WTC11 (cell line): ENCODE measurements around the gene DOP1A. TPM values are rescaled to one million over a fixed set of nuclear protein-coding genes. Genes with fewer than 3 reads are reported as not detected.

Experiments used
- ATAC-seq: fragments of 200-7000 bp; cut with Tn5 transposase; 2 replicates; pipeline ENCODE4 v1.10.0; 2021; ENCODE audit warnings: mild to moderate bottlenecking, moderate library complexity
- CTCF ChIA-PET: fragments of 300-600 bp; sonication (Branson Sonifier 250); formaldehyde crosslinking; loops from one replicate; lab custom pipeline; 2021; ENCODE audit warnings: antibody characterized with exemption; lab: Charles Lee
- POLR2A ChIA-PET: fragments of 350-600 bp; sonication (Branson Sonifier 250); formaldehyde crosslinking; loops from one replicate; lab custom pipeline; 2021; ENCODE audit warnings: antibody characterized with exemption; lab: Charles Lee
- DNase-seq: peaks from one replicate; pipeline ENCODE4 v3.0.0; 2021; ENCODE audit warnings: low spot score
- H3K27ac Mint-ChIP-seq: 2 replicates; pipeline ENCODE4 v1.8.0; 2021; ENCODE audit warnings: mixed read lengths
- H3K27me3 Mint-ChIP-seq: 2 replicates; pipeline ENCODE4 v1.8.0; 2021; ENCODE audit warnings: low read depth, mild to moderate bottlenecking, moderate library complexity, mixed read lengths
- H3K36me3 Mint-ChIP-seq: 2 replicates; pipeline ENCODE4 v1.8.0; 2021; ENCODE audit warnings: mixed read lengths
- H3K4me1 Mint-ChIP-seq: 2 replicates; pipeline ENCODE4 v1.8.0; 2022; ENCODE audit warnings: mixed read lengths
- H3K4me3 Mint-ChIP-seq: 2 replicates; pipeline ENCODE4 v1.8.0; 2021; ENCODE audit warnings: mild to moderate bottlenecking, moderate library complexity, mixed read lengths
- H3K9me3 Mint-ChIP-seq: 2 replicates; pipeline ENCODE4 v1.8.0; 2021; ENCODE audit warnings: mixed read lengths
- CBFB ChIP-seq: sonication (generic); formaldehyde crosslinking; IDR thresholded peaks from 2 replicates; pipeline ENCODE4 v1.8.1; 2022; ENCODE audit warnings: mild to moderate bottlenecking, low read depth, missing genetic modification reagents
- FOXJ3 ChIP-seq: sonication (generic); formaldehyde crosslinking; IDR thresholded peaks from 2 replicates; pipeline ENCODE4 v1.9.0; 2021; ENCODE audit warnings: missing genetic modification reagents, mild to moderate bottlenecking, borderline replicate concordance
- JUN ChIP-seq: sonication (generic); formaldehyde crosslinking; IDR thresholded peaks from 2 replicates; pipeline ENCODE4 v1.8.0; 2023; ENCODE audit warnings: mild to moderate bottlenecking, missing genetic modification reagents
- NFATC4 ChIP-seq: fragments of 250-450 bp; sonication (Bioruptor Pico); IDR thresholded peaks from 2 replicates; pipeline ENCODE4 v1.9.0; 2021; ENCODE audit warnings: mild to moderate bottlenecking
- NR2C2 ChIP-seq: sonication (generic); formaldehyde crosslinking; IDR thresholded peaks from 2 replicates; pipeline ENCODE4 v1.8.0; 2022; ENCODE audit warnings: mild to moderate bottlenecking, missing genetic modification reagents
- TP53 ChIP-seq: sonication (generic); formaldehyde crosslinking; IDR thresholded peaks from 2 replicates; pipeline ENCODE4 v1.8.1; 2023; ENCODE audit warnings: mild to moderate bottlenecking, missing genetic modification reagents
- ZNF121 ChIP-seq: sonication (generic); formaldehyde crosslinking; IDR thresholded peaks from 2 replicates; pipeline ENCODE4 v1.8.0; 2023; ENCODE audit warnings: missing genetic modification reagents
- ZNF396 ChIP-seq: fragments of 250-450 bp; sonication (Bioruptor Pico); IDR thresholded peaks from 2 replicates; pipeline ENCODE4 v1.8.0; 2021; ENCODE audit warnings: mild to moderate bottlenecking, moderate library complexity, borderline replicate concordance
- total RNA-seq: library from RNA; stranded (reverse); gene quantifications from 3 replicates; pipeline ENCODE4 v1.2.3, GENCODE V29; 2021
- TF ChIP-seq, protein P1 (sequence below): fragments of 250-450 bp; sonication (Bioruptor Pico); IDR thresholded peaks from 2 replicates; pipeline ENCODE4 v1.9.0; 2021; ENCODE audit warnings: mild to moderate bottlenecking, borderline replicate concordance
- TF ChIP-seq, protein P2 (sequence below): sonication (generic); formaldehyde crosslinking; conservative IDR thresholded peaks from 2 replicates; pipeline ENCODE4 v1.8.1; 2023; ENCODE audit warnings: mild to moderate bottlenecking, low read depth, missing genetic modification reagents, moderate library complexity
- TF ChIP-seq, protein P3 (sequence below): sonication (generic); formaldehyde crosslinking; IDR thresholded peaks from 2 replicates; pipeline ENCODE4 v1.8.1; 2023; ENCODE audit warnings: mild to moderate bottlenecking, missing genetic modification reagents
- TF ChIP-seq, protein P4 (sequence below): fragments of 250-450 bp; sonication (Bioruptor Pico); IDR thresholded peaks from 2 replicates; pipeline ENCODE4 v1.8.0; 2021; ENCODE audit warnings: mild to moderate bottlenecking
- TF ChIP-seq, protein P5 (sequence below): sonication (generic); formaldehyde crosslinking; IDR thresholded peaks from 2 replicates; pipeline ENCODE4 v1.8.0; 2023; ENCODE audit warnings: mild to moderate bottlenecking, missing genetic modification reagents

DOP1A gene
- total RNA-seq, 1 experiment from 2014 or later = 16.9 TPM

DNA sequence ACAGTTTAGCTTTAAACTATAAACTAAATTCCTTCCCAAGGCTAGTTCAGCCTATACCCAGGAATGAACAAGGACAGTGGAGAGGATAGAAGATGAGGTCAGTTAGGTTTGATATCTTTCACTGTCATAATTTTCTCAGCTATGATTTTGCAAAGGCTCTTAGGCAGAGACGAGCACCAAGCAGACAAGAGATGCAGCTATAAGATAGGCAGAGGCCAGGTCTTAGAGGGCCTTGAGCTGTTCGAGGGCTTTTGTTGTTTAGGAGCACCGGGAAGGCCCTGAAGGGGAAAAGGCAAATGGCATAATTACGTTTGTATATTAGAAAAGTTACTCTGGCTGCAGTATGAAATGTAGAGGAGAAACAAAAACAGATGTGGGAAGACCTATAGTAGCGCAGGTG is 59.8 kb downstream of the DOP1A start:
- H3K4me1 Mint-ChIP-seq = peaks cover 17% of the 10 kb centered on the region
- H3K36me3 Mint-ChIP-seq = peaks cover 35% of the 10 kb centered on the region
- H3K27ac Mint-ChIP-seq = peak overlapping the region; percentile 16
- POLR2A ChIA-PET = no interaction called here
- TF ChIP-seq, protein P1, sequence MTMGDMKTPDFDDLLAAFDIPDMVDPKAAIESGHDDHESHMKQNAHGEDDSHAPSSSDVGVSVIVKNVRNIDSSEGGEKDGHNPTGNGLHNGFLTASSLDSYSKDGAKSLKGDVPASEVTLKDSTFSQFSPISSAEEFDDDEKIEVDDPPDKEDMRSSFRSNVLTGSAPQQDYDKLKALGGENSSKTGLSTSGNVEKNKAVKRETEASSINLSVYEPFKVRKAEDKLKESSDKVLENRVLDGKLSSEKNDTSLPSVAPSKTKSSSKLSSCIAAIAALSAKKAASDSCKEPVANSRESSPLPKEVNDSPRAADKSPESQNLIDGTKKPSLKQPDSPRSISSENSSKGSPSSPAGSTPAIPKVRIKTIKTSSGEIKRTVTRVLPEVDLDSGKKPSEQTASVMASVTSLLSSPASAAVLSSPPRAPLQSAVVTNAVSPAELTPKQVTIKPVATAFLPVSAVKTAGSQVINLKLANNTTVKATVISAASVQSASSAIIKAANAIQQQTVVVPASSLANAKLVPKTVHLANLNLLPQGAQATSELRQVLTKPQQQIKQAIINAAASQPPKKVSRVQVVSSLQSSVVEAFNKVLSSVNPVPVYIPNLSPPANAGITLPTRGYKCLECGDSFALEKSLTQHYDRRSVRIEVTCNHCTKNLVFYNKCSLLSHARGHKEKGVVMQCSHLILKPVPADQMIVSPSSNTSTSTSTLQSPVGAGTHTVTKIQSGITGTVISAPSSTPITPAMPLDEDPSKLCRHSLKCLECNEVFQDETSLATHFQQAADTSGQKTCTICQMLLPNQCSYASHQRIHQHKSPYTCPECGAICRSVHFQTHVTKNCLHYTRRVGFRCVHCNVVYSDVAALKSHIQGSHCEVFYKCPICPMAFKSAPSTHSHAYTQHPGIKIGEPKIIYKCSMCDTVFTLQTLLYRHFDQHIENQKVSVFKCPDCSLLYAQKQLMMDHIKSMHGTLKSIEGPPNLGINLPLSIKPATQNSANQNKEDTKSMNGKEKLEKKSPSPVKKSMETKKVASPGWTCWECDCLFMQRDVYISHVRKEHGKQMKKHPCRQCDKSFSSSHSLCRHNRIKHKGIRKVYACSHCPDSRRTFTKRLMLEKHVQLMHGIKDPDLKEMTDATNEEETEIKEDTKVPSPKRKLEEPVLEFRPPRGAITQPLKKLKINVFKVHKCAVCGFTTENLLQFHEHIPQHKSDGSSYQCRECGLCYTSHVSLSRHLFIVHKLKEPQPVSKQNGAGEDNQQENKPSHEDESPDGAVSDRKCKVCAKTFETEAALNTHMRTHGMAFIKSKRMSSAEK (CRISPR knock-in tag) = no peak
- TF ChIP-seq, protein P2, sequence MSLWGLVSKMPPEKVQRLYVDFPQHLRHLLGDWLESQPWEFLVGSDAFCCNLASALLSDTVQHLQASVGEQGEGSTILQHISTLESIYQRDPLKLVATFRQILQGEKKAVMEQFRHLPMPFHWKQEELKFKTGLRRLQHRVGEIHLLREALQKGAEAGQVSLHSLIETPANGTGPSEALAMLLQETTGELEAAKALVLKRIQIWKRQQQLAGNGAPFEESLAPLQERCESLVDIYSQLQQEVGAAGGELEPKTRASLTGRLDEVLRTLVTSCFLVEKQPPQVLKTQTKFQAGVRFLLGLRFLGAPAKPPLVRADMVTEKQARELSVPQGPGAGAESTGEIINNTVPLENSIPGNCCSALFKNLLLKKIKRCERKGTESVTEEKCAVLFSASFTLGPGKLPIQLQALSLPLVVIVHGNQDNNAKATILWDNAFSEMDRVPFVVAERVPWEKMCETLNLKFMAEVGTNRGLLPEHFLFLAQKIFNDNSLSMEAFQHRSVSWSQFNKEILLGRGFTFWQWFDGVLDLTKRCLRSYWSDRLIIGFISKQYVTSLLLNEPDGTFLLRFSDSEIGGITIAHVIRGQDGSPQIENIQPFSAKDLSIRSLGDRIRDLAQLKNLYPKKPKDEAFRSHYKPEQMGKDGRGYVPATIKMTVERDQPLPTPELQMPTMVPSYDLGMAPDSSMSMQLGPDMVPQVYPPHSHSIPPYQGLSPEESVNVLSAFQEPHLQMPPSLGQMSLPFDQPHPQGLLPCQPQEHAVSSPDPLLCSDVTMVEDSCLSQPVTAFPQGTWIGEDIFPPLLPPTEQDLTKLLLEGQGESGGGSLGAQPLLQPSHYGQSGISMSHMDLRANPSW = no peak
- TF ChIP-seq, protein P3, sequence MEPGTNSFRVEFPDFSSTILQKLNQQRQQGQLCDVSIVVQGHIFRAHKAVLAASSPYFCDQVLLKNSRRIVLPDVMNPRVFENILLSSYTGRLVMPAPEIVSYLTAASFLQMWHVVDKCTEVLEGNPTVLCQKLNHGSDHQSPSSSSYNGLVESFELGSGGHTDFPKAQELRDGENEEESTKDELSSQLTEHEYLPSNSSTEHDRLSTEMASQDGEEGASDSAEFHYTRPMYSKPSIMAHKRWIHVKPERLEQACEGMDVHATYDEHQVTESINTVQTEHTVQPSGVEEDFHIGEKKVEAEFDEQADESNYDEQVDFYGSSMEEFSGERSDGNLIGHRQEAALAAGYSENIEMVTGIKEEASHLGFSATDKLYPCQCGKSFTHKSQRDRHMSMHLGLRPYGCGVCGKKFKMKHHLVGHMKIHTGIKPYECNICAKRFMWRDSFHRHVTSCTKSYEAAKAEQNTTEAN = no peak
- TF ChIP-seq JUN (CRISPR knock-in tag) (no peak), ZNF396 (no peak), FOXJ3 (CRISPR knock-in tag) (no peak), NR2C2 (CRISPR knock-in tag) (no peak), TP53 (CRISPR knock-in tag) (no peak)
- TF ChIP-seq, protein P4, sequence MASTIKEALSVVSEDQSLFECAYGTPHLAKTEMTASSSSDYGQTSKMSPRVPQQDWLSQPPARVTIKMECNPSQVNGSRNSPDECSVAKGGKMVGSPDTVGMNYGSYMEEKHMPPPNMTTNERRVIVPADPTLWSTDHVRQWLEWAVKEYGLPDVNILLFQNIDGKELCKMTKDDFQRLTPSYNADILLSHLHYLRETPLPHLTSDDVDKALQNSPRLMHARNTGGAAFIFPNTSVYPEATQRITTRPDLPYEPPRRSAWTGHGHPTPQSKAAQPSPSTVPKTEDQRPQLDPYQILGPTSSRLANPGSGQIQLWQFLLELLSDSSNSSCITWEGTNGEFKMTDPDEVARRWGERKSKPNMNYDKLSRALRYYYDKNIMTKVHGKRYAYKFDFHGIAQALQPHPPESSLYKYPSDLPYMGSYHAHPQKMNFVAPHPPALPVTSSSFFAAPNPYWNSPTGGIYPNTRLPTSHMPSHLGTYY (CRISPR knock-in tag) = no peak
- TF ChIP-seq, all 79 proteins: peak for 0
- no peak overlapping the region for H3K4me3 Mint-ChIP-seq
- no peaks in the 10 kb centered on the region for H3K9me3 Mint-ChIP-seq
- no peak for DNase-seq
- no peaks in the 10 kb centered on the region for H3K27me3 Mint-ChIP-seq
- CTCF ChIA-PET = interaction anchor here (1.3 to 1.8 kb wide), 2 partner anchors 60 to 62 kb away, joined by 3 to 5 read pairs; partner anchors contain the start of genes DOP1A and UBE3D
- ATAC-seq = no peak

DNA sequence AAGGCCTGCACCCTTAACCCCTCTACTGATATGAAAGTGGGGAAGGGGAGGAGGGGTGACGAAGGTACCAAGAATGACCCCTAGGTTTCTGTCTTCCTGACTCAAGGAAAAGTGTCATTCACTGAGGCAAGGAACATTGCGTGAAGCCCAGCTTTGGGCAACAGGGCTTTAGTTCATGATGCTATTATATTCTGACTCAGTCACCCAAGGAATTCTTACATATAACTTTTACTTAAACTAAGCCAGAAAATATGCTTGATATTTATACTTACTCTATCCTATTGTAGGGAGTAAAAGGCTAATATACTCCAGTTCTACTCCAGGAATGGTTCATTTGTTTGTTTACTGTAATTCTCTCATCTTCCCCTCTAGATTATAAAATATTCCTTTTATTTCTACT is 60.5 kb downstream of the DOP1A start:
- ATAC-seq = no peak
- Mint-ChIP-seq H3K4me1 (peaks cover 17% of the 10 kb centered on the region), H3K27me3 (no peaks in the 10 kb centered on the region), H3K4me3 (no peak overlapping the region), H3K27ac (no peak overlapping the region), H3K9me3 (no peaks in the 10 kb centered on the region), H3K36me3 (peaks cover 35% of the 10 kb centered on the region)
- ChIA-PET POLR2A (no interaction called here), CTCF (no interaction called here)
- TF ChIP-seq NR2C2 (CRISPR knock-in tag) (no peak), NFATC4 (CRISPR knock-in tag) (no peak), ZNF121 (CRISPR knock-in tag) (no peak), CBFB (CRISPR knock-in tag) (no peak)
- TF ChIP-seq, protein P5, sequence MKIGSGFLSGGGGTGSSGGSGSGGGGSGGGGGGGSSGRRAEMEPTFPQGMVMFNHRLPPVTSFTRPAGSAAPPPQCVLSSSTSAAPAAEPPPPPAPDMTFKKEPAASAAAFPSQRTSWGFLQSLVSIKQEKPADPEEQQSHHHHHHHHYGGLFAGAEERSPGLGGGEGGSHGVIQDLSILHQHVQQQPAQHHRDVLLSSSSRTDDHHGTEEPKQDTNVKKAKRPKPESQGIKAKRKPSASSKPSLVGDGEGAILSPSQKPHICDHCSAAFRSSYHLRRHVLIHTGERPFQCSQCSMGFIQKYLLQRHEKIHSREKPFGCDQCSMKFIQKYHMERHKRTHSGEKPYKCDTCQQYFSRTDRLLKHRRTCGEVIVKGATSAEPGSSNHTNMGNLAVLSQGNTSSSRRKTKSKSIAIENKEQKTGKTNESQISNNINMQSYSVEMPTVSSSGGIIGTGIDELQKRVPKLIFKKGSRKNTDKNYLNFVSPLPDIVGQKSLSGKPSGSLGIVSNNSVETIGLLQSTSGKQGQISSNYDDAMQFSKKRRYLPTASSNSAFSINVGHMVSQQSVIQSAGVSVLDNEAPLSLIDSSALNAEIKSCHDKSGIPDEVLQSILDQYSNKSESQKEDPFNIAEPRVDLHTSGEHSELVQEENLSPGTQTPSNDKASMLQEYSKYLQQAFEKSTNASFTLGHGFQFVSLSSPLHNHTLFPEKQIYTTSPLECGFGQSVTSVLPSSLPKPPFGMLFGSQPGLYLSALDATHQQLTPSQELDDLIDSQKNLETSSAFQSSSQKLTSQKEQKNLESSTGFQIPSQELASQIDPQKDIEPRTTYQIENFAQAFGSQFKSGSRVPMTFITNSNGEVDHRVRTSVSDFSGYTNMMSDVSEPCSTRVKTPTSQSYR (CRISPR knock-in tag) = no peak
- DNase-seq = no peak
